GM12878 (cell line): ENCODE measurements around the gene GABARAPL2. TPM values are rescaled to one million over a fixed set of nuclear protein-coding genes. Genes with fewer than 3 reads are reported as not detected.

Source experiments
- ATAC-seq: fragments of 200-7000 bp; cut with Tn5 transposase; 3 replicates; pipeline ENCODE4 v1.9.1; 2020; ENCODE audit warnings: mild to moderate bottlenecking, moderate library complexity
- BruUV-seq: library from RNA; stranded (reverse); fragments of 400-500 nt; replicated peaks from 2 replicates; lab custom pipeline; 2021; lab: Mats Ljungman, UMichigan
- CTCF ChIA-PET: fragments of 300-600 bp; sonication (Branson Sonifier 250); formaldehyde crosslinking; extraction: SDS; loops from one replicate; lab custom pipeline; 2021; ENCODE audit warnings: inconsistent platforms; lab: Yijun Ruan, JAX
- POLR2A ChIA-PET: fragments of 350-600 bp; formaldehyde crosslinking; extraction: SDS; loops from one replicate; lab custom pipeline; 2021; ENCODE audit warnings: inconsistent platforms; lab: Charles Lee
- RAD21 ChIA-PET: fragments of 300-600 bp; sonication (Branson Sonifier 250); formaldehyde crosslinking; loops from one replicate; lab custom pipeline; 2023; ENCODE audit warnings: antibody characterized with exemption; ENCODE audit not compliant: unreplicated experiment; lab: Charles Lee
- SMC1A ChIA-PET: fragments of 300-600 bp; sonication (Branson Sonifier 250); formaldehyde crosslinking; loops from one replicate; lab custom pipeline; 2023; ENCODE audit not compliant: unreplicated experiment, uncharacterized antibody; lab: Charles Lee
- DNase-seq: peaks from one replicate; pipeline ENCODE4 v3.0.0-alpha.2; 2011; ENCODE audit warnings: low read depth, low spot score
- FAIRE-seq: peaks from 3 replicates; lab custom pipeline; 2011; peaks lifted over from hg19 to GRCh38; lab: Jason Lieb, UNC
- H2AFZ ChIP-seq: 2 replicates; pipeline ENCODE4 v1.6.0; 2011; ENCODE audit warnings: low read depth, low read length, control low read depth; ENCODE audit not compliant: control insufficient read depth
- H3K27ac ChIP-seq: 2 replicates; pipeline ENCODE4 v1.5.1; 2011; ENCODE audit warnings: control low read depth; ENCODE audit not compliant: control insufficient read depth, insufficient read depth
- H3K27me3 ChIP-seq, 2 experiments: replicated peaks in 1 of 2; 2 replicates each; pipeline versions ENCODE4 v1.6.0 to v1.6.1; 2011; ENCODE audit warnings: low read length in 1 of 2; ENCODE audit not compliant: control insufficient read depth in 2 of 2, insufficient read depth in 2 of 2
- H3K36me3 ChIP-seq, 2 experiments: 2 replicates each; pipeline ENCODE4 v1.5.1; 2011; ENCODE audit warnings: low read length in 1 of 2; ENCODE audit not compliant: control insufficient read depth in 2 of 2, insufficient read depth in 2 of 2
- H3K4me1 ChIP-seq: 2 replicates; pipeline ENCODE4 v1.6.1; 2011; ENCODE audit warnings: mild to moderate bottlenecking, low read length, moderate library complexity, mixed read lengths; ENCODE audit not compliant: control insufficient read depth, insufficient read depth
- H3K4me2 ChIP-seq: 2 replicates; pipeline ENCODE4 v1.6.0; 2011; ENCODE audit warnings: control low read depth; ENCODE audit not compliant: control insufficient read depth, insufficient read depth
- H3K4me3 ChIP-seq: fragments of 200-600 bp; sonication (generic); 2 replicates; pipeline ENCODE4 v1.5.1; 2016
- H3K79me2 ChIP-seq: 2 replicates; pipeline ENCODE4 v1.6.0; 2011; ENCODE audit warnings: low read length; ENCODE audit not compliant: control insufficient read depth, insufficient read depth
- H3K9ac ChIP-seq: 2 replicates; pipeline ENCODE4 v1.8.0; 2011; ENCODE audit warnings: low read length, control low read depth, mixed read lengths; ENCODE audit not compliant: control insufficient read depth, insufficient read depth
- H3K9me3 ChIP-seq: replicated peaks from 3 replicates; pipeline ENCODE4 v1.5.1; 2011; ENCODE audit warnings: mild to moderate bottlenecking, low read length; ENCODE audit not compliant: control insufficient read depth, insufficient read depth
- H4K20me1 ChIP-seq: 2 replicates; pipeline ENCODE4 v1.6.0; 2011; ENCODE audit not compliant: control insufficient read depth, insufficient read depth
- ASH2L ChIP-seq: fragments of 300-600, 200-600 bp; sonication (generic); IDR thresholded peaks from 2 replicates; pipeline ENCODE4 v1.6.1; 2017; ENCODE audit warnings: low read depth, mild to moderate bottlenecking, borderline replicate concordance
- BMI1 ChIP-seq: fragments of 450-650 bp; IDR thresholded peaks from 2 replicates; pipeline ENCODE4 v1.6.1; 2016; ENCODE audit warnings: mild to moderate bottlenecking, moderate library complexity, borderline replicate concordance
- EED ChIP-seq: sonication (generic); IDR thresholded peaks from 2 replicates; pipeline ENCODE4 v1.6.1; 2016; ENCODE audit warnings: antibody characterized with exemption, low read depth
- KDM1A ChIP-seq: fragments of 200-600 bp; sonication (generic); IDR thresholded peaks from 2 replicates; pipeline ENCODE4 v1.6.1; 2016; ENCODE audit warnings: borderline replicate concordance
- MYC ChIP-seq: IDR thresholded peaks from 2 replicates; pipeline ENCODE4 v1.6.1; 2011; ENCODE audit warnings: mild to moderate bottlenecking, low read length, moderate library complexity, inconsistent platforms; ENCODE audit not compliant: insufficient read depth, insufficient replicate concordance, insufficient read length, severe bottlenecking
- NFYB ChIP-seq: IDR thresholded peaks from 2 replicates; pipeline ENCODE4 v1.6.1; 2011; ENCODE audit warnings: low read depth, mild to moderate bottlenecking, low read length, improper control_type of control experiment, moderate library complexity; ENCODE audit not compliant: insufficient read depth
- POLR2A ChIP-seq: IDR thresholded peaks from 2 replicates; pipeline ENCODE4 v1.6.1; 2011; ENCODE audit warnings: low read depth, mild to moderate bottlenecking, low read length
- POLR2AphosphoS5 ChIP-seq: IDR thresholded peaks from 2 replicates; pipeline ENCODE4 v1.6.1; 2011; ENCODE audit warnings: mild to moderate bottlenecking, low read length, inconsistent platforms
- RCOR1 ChIP-seq: conservative IDR thresholded peaks from 2 replicates; pipeline ENCODE4 v1.6.1; 2012; ENCODE audit warnings: low read depth, low read length, improper control_type of control experiment
- TARDBP ChIP-seq: IDR thresholded peaks from 2 replicates; pipeline ENCODE4 v1.6.1; 2016; ENCODE audit warnings: borderline replicate concordance
- USF1 ChIP-seq: IDR thresholded peaks from 2 replicates; pipeline ENCODE4 v1.6.1; 2011; ENCODE audit warnings: borderline replicate concordance, low read depth, mild to moderate bottlenecking, moderate library complexity, mixed read lengths, low read length; ENCODE audit not compliant: insufficient read depth; ENCODE audit errors: extremely low read length
- ZBED1 ChIP-seq: IDR thresholded peaks from 2 replicates; pipeline ENCODE4 v1.6.1; 2016; ENCODE audit warnings: borderline replicate concordance
- ZBTB4 ChIP-seq: fragments of 450-650 bp; formaldehyde crosslinking; IDR thresholded peaks from 2 replicates; pipeline ENCODE4 v1.4.0; 2022; ENCODE audit warnings: mild to moderate bottlenecking, moderate library complexity
- ZZZ3 ChIP-seq: IDR thresholded peaks from 2 replicates; pipeline ENCODE4 v1.6.1; 2011; ENCODE audit warnings: low read depth; ENCODE audit not compliant: control insufficient read depth, insufficient read length
- WGBS: methylation state at CpG from one replicate; pipeline ENCODE4 v1.1.6; 2016; ENCODE audit warnings: low lambda C conversion rate; ENCODE audit not compliant: insufficient replicate concordance, insufficient coverage; ENCODE audit errors: missing lambda C conversion rate; 5-methylcytosine and 5-hydroxymethylcytosine counted together
- in situ Hi-C: fragments of 300-500 bp; cut with MboI; formaldehyde crosslinking; loops from 9 replicates; pipeline ENCODE4 v1.14.3; 2018; ENCODE audit warnings: mixed read lengths
- intact Hi-C: fragments of 100-400 bp; cut with micrococcal nuclease; formaldehyde crosslinking; loops from one replicate; pipeline ENCODE4 v1.14.2; 2022; ENCODE audit not compliant: unreplicated experiment
- polyA plus RNA-seq, 11 experiments: library from polyadenylated mRNA; depleted of rRNA in 4 of 11; unstranded in 6 of 11; stranded (reverse) in 5 of 11; fragments of >200 nt; fragmentation: Nextera tagmentation in 4 of 11; fragmentation: Illumina TruSeq in 1 of 11; extraction: Ambion mirVana in 4 of 11; extraction: Trizol in 1 of 11; gene quantifications; 1 replicate in 1 of 11; 2 replicates in 10 of 11; pipeline versions ENCODE4 v1.2.1 to v1.2.3, GENCODE V29; 2011 to 2016; ENCODE audit warnings: inconsistent platforms in 2 of 11, missing spikeins in 2 of 11, low read depth in 1 of 11
- total RNA-seq, 4 experiments: library from RNA; depleted of rRNA in 3 of 4; stranded (reverse); fragments of >200 nt in 3 of 4; fragmentation: Illumina TruSeq in 1 of 4; extraction: Trizol in 1 of 4; gene quantifications; 2 replicates each; pipeline versions ENCODE4 v1.2.1 to v1.2.3, GENCODE V29; 2013 to 2021

GABARAPL2 gene
- total and polyA plus RNA-seq, 10 of the 15 experiments (the other 5 are each of a cell fraction or from before 2014, with no cell fraction given) = 61.9 to 359 (median 128) TPM

DNA sequence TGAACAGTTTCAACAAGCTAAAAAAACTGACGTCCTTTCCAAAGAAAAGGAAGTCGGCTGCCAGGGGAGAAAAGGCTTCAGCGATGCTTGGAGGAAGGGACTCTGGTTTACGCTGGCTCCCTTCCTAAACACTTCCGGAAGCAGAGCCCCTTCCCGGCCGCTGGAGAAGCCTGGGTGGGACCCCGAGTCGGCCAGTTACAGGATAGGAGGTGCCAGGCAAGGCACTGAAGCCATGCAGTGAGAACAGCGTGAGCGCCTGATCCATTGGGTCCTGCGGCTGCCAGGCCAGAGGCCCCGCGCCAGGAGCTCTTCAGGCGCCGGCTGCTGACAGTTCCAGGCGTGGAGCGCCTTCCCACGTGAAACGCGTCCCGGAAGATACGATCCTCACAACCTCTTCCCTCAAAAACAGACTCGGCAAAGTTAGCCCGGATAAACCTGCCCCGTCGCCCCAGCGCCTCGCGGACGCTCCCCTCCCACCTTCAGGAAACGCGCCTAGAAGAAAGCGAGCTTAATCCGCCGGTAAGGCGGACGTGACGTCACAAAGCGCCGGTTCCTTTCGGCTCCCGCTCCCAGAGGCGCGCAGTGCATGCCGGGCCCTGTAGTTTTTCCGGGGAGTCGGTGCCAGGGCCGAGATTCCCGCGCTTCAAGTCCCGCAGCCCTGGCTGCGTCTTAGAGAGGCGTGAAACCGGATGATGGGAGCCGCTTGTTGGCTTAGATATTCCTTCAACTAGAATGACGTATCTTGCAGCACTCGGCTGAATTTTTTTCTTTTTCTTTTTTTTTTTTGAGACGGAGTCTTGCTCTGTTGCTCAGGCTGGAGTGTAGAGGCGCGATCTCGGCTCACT is 56.8 kb downstream of the GABARAPL2 start, which contains the start of gene ADAT1:
ADAT1 (minus strand) TSS at position 521 of the 845 bp plus-strand sequence. CDS start 2,482 bp downstream, outside the sequence.
- ATAC-seq = peak; percentile 97
- Histone ChIP-seq H3K9ac (peak within 1 kb of the TSS; percentile 95), H3K4me2 (peak within 1 kb of the TSS; percentile 97), H3K27me3 (no peaks in the 10 kb centered on the region), H3K79me2 (peaks cover 20% of the 10 kb centered on the region), H3K4me1 (peaks cover 24% of the 10 kb centered on the region), H3K4me3 (peak within 1 kb of the TSS; percentile 93), H3K36me3 (peaks cover 6 to 20% of the 10 kb centered on the region in 2 experiments), H4K20me1 (no peaks in the 10 kb centered on the region), H3K9me3 (no peaks in the 10 kb centered on the region), H3K27ac (peak within 1 kb of the TSS; percentile 90), H2AFZ (peak within 1 kb of the TSS; percentile 80)
- RAD21 ChIA-PET = interaction anchor here (0.7 to 3.5 kb wide), 18 partner anchors 19 to 202 kb away, joined by 3 to 46 read pairs (median 6); partner anchors contain the start of genes CFDP1, GABARAPL2, KARS1 and TERF2IP
- peak; percentile 89 for FAIRE-seq
- SMC1A ChIA-PET = interaction anchor here (0.6 to 6.1 kb wide), 14 partner anchors 9 to 424 kb away, joined by 3 to 69 read pairs (median 18); partner anchors contain the start of genes KARS1 and TERF2IP
- CTCF ChIA-PET = interaction anchor here (0.7 to 9.5 kb wide), 17 partner anchors 10 to 238 kb away, joined by 3 to 153 read pairs (median 7); partner anchors contain the start of genes GABARAPL2, KARS1, TERF2IP and TMEM170A
- 1% methylated on average over 60 of the region's 62 CpGs for WGBS
- peak; percentile 82 for DNase-seq
- POLR2A ChIA-PET = interaction anchor here (0.6 to 6.3 kb wide), 12 partner anchors 10 to 956 kb away, joined by 3 to 116 read pairs (median 6); partner anchors contain the start of genes CFDP1, GABARAPL2, KARS1 and TERF2IP
- BruUV-seq = TSS peak; percentile 86
- in situ Hi-C loops = loop anchor here (10.0 kb wide), 1 partner anchor 158 kb away; the partner anchor contains the start of gene TMEM170A
- intact Hi-C loops = loop anchor here (2.0 kb wide), 4 partner anchors 24 to 158 kb away; partner anchors contain the start of genes KARS1, TERF2IP, TMEM170A and TMEM231
- TF ChIP-seq ASH2L = peak; percentile 34; the same call in 1 of the 2 replicates
- peak; percentile 60 for TF ChIP-seq MYC
- TF ChIP-seq RCOR1 = no peak; the same call in 1 of the 2 replicates
- peak; percentile 51; the same call in 1 of the 2 replicates for TF ChIP-seq TARDBP
- TF ChIP-seq ZZZ3 = no peak
- peak; percentile 28; the same call in 1 of the 2 replicates for TF ChIP-seq EED
- no peak for TF ChIP-seq KDM1A
- no peak for TF ChIP-seq NFYB
- peak; percentile 95 for TF ChIP-seq POLR2A
- no peak for TF ChIP-seq BMI1
- peak; percentile 94 for TF ChIP-seq POLR2AphosphoS5
- no peak for TF ChIP-seq USF1
- TF ChIP-seq ZBED1 = peak; percentile 85; the same call in 1 of the 2 replicates
- no peak for TF ChIP-seq ZBTB4 (CRISPR knock-in tag)
